HCT116 (cell line): Measurements from ENCODE around the gene BOLL.

Experiments
- CBX3 ChIP-seq: IDR thresholded peaks from 2 replicates; pipeline ENCODE4 v1.6.1; 2012; ENCODE audit warnings: low read depth
- JUND ChIP-seq: IDR thresholded peaks from 2 replicates; pipeline ENCODE4 v1.6.1; 2012
- POLR2A ChIP-seq: IDR thresholded peaks from 2 replicates; pipeline ENCODE4 v1.7.0; 2011; ENCODE audit warnings: borderline replicate concordance; ENCODE audit not compliant: insufficient read depth, insufficient read length; ENCODE audit errors: extremely low read depth
- TF ChIP-seq, protein P1 (sequence below): IDR thresholded peaks from 2 replicates; pipeline ENCODE4 v1.6.1; 2012
- TF ChIP-seq, protein P2 (sequence below), 3 experiments: fragments of 200-600 bp in 1 of 3; sonication (generic) in 1 of 3; IDR thresholded peaks in 2 of 3; conservative IDR thresholded peaks in 1 of 3; 2 replicates each; pipeline ENCODE4 v1.5.1; 2012 to 2017; ENCODE audit warnings: low read depth in 2 of 3, low read length in 2 of 3, antibody characterized with exemption in 1 of 3, borderline replicate concordance in 1 of 3, control low read depth in 1 of 3, mild to moderate bottlenecking in 1 of 3, mixed read lengths in 1 of 3, mixed run types in 1 of 3, moderate library complexity in 1 of 3; ENCODE audit not compliant: insufficient read depth in 1 of 3
- TF ChIP-seq, protein P3 (sequence below): IDR thresholded peaks from 2 replicates; pipeline ENCODE4 v1.6.1; 2012; ENCODE audit warnings: low read depth

DNA sequence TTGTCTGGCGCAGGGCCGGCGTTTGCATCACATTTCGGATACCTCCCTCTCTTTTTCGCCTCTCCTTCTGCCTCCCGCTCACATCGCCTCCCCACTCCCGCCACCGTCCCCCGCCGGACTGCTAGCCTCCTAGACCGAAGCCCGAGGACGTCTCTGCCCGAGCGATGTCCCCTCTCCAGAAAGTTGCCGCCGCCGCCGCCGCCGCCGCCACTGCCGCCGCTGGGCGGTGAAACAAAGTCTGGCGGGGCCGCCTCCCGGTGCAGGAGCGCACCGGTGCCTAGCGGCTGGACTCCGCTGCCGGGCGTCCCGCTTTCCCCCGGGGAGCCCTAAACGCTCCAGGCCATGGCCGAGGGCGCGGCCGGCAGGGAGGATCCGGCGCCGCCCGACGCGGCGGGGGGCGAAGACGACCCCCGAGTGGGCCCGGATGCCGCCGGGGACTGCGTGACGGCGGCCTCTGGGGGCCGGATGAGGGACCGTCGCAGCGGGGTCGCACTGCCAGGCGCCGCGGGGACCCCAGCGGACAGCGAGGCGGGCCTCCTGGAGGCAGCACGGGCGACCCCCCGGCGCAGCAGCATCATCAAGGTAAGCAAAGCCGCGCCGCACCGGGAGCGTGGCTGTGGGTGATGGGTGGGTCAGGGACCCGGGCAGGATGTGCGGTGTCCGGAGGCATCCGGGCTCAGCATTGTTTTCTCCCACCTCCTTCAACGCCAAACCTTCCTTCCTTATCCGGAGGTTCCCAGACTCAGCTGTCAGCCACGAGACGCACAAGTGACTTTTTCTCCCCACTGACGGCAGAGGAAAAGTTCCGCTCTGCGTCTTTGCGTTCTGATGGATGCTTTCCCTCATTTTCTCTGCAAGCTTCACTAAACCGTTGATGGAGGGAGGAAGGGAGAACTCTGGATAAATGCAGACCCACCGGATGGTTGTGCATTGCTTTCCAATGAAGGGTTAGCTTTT, 19.9 kb upstream of the BOLL start:
- TF ChIP-seq, protein P1, sequence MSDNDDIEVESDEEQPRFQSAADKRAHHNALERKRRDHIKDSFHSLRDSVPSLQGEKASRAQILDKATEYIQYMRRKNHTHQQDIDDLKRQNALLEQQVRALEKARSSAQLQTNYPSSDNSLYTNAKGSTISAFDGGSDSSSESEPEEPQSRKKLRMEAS = no peak
- TF ChIP-seq, protein P2, sequence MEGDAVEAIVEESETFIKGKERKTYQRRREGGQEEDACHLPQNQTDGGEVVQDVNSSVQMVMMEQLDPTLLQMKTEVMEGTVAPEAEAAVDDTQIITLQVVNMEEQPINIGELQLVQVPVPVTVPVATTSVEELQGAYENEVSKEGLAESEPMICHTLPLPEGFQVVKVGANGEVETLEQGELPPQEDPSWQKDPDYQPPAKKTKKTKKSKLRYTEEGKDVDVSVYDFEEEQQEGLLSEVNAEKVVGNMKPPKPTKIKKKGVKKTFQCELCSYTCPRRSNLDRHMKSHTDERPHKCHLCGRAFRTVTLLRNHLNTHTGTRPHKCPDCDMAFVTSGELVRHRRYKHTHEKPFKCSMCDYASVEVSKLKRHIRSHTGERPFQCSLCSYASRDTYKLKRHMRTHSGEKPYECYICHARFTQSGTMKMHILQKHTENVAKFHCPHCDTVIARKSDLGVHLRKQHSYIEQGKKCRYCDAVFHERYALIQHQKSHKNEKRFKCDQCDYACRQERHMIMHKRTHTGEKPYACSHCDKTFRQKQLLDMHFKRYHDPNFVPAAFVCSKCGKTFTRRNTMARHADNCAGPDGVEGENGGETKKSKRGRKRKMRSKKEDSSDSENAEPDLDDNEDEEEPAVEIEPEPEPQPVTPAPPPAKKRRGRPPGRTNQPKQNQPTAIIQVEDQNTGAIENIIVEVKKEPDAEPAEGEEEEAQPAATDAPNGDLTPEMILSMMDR (IDR thresholded peaks at IDR 0.05 in 2 of 3, conservative IDR thresholded peaks at IDR 0.05 in 1 of 3; ENCODE audit: borderline replicate concordance in 1 of 3, insufficient read depth in 1 of 3, low read depth in 2 of 3, low read length in 2 of 3) = no peak
- no peak for TF ChIP-seq JUND
- no peak for TF ChIP-seq CBX3
- TF ChIP-seq POLR2A = no peak
- TF ChIP-seq, protein P3, sequence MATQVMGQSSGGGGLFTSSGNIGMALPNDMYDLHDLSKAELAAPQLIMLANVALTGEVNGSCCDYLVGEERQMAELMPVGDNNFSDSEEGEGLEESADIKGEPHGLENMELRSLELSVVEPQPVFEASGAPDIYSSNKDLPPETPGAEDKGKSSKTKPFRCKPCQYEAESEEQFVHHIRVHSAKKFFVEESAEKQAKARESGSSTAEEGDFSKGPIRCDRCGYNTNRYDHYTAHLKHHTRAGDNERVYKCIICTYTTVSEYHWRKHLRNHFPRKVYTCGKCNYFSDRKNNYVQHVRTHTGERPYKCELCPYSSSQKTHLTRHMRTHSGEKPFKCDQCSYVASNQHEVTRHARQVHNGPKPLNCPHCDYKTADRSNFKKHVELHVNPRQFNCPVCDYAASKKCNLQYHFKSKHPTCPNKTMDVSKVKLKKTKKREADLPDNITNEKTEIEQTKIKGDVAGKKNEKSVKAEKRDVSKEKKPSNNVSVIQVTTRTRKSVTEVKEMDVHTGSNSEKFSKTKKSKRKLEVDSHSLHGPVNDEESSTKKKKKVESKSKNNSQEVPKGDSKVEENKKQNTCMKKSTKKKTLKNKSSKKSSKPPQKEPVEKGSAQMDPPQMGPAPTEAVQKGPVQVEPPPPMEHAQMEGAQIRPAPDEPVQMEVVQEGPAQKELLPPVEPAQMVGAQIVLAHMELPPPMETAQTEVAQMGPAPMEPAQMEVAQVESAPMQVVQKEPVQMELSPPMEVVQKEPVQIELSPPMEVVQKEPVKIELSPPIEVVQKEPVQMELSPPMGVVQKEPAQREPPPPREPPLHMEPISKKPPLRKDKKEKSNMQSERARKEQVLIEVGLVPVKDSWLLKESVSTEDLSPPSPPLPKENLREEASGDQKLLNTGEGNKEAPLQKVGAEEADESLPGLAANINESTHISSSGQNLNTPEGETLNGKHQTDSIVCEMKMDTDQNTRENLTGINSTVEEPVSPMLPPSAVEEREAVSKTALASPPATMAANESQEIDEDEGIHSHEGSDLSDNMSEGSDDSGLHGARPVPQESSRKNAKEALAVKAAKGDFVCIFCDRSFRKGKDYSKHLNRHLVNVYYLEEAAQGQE = no peak
